GM19240 (cell line): ENCODE results near the gene SKP2.

Source experiments
- DNase-seq: peaks from one replicate; pipeline ENCODE4 v3.0.0; 2011; ENCODE audit warnings: low spot score; ENCODE audit not compliant: insufficient read length

SKP2 gene

GRCh38 chr5:36199620-36200019, 47.7 kb downstream of the SKP2 start:
- DNase-seq: no peak

DNA sequence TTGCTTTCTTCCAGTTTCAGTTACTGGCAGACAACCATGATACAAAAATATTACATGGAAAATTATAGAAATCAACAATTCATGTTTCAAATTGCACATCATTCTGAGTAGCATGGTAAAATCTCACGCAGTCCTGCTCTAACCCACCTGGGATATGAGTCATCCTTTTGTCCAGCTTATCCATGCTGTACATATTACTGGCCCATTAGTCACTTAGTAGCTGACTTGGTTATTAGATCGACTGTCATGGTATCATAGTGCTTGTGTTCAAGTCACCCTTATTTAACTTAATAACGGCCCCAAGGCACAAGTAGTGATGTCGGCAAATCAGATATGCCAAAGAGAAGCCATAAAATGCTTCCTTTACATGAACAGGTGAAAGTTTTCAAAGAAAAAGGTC, 48.6 kb downstream of the SKP2 start:
- DNase-seq: no peak

- DNase-seq: no peak
Measured at GRCh38 chr5:36202521-36202961, 50.6 kb downstream of the SKP2 start.

DNA sequence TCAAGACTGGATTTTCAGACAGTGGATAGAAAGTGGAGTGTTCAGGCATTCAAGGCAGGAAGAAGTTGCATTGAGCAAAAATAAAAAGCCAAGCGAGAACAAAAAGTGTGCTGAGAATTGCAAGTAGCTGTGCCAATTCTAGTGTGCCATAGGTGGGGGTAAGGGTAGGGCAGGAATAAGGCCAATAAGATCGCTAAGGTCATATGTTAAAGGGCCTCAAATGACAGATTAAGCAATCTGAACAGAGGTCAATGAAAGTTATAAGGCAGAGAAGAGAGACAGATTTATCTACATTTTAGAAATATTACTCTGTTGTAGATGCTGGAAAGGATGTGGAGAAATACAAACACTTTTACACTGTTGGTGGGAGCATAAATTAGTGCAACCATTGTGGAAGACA, 53.4 kb downstream of the SKP2 start:
- no peak for DNase-seq

- no peak for DNase-seq
Measured at GRCh38 chr5:36206913-36207312, 55.0 kb downstream of the SKP2 start.

GRCh38 chr5:36208786-36209185, 56.9 kb downstream of the SKP2 start:
- no peak for DNase-seq

DNA sequence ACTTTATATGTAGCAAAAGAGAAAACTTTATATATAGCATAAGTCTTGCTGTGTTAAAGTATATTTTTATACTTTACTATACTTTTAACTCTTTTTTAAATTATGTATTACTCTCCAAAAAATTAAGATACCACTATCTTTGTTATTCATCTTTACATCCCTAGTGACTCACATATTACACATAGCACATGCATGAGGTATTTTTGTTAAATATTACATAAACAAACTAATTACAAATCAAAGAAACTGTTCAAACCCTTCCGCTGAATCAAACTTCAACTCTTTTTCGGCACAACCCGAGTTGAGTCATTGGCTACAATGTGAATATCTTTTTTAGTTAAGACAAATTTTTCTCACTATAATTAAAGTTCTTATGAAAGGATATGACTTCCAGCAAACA, 57.8 kb downstream of the SKP2 start:
- DNase-seq: no peak

GRCh38 chr5:36214436-36214835, 62.5 kb downstream of the SKP2 start:
- no peak for DNase-seq

DNA sequence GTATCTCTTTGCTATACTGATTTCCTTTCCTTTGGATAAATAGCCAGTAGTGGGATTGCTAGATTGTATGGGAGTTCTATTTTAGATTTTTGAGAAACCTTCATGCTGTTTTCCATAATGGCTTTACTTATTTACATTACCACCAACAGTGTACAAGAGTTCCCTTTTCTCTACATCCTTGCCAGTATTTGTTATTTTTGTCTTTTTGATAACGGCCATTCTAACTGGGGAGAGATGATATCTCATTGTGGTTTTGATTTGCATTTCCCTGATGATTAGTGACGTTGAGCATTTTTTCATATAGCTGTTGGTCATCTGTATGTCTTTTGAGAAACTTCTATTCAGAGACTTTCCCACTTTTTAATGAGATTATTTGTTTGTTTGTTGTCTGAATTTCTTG, 64.0 kb downstream of the SKP2 start:
- no peak for DNase-seq

DNA sequence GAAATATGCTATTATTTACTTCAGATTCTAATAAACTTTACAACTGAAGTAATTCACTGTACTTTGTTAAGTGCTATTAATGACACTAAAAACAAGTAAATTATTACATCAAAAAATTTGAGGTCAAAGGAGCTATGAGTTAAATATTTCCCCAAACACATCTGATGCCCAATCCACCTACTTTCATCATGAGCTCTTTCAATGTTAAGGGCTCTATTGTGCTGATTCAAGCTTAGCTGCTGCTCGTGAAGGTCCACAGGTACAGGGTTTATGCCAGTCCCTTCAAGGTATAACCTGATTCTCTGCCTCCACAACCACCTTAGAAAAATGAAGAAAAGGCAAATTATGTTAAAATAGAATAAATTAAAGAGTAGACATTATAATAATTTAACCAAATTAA, 65.7 kb downstream of the SKP2 start:
- DNase-seq: no peak

GRCh38 chr5:36217988-36218387, 66.1 kb downstream of the SKP2 start:
- DNase-seq: no peak

- DNase-seq: no peak
Measured at GRCh38 chr5:36222620-36223019, 70.7 kb downstream of the SKP2 start.

- DNase-seq: no peak
Measured at GRCh38 chr5:36227046-36227445, 75.1 kb downstream of the SKP2 start.

GRCh38 chr5:36228505-36228904, 76.6 kb downstream of the SKP2 start:
- DNase-seq: no peak

DNA sequence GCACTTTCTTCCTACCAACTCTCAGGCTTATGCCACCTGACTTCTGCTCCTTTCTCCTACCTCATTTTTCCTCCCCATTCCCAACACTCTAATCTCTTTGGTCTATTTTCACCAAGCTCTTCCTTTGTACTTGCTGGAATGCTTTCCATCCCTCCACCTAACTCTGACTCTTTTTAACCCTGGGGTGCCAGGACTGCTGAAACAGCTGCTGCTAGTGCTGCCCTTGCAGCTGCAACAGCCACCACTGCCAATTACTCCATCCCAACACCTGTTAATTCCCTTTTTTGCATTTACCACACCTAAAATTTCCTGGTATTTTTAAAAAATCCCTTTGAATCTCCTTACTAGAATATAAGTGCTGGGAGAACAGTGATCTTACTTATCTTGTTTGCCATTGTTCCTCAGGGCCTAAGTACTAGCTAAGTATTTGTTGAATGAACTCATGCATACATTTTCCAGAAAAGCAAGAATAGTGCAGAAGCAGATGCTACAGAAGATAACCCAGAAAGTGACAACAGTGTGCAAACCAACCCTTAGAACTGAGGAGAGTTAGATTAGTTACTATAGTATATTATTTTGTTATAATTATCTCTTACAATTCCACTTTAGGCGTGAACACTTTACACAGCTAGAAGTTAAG, 78.4 kb downstream of the SKP2 start:
- no peak for DNase-seq

DNA sequence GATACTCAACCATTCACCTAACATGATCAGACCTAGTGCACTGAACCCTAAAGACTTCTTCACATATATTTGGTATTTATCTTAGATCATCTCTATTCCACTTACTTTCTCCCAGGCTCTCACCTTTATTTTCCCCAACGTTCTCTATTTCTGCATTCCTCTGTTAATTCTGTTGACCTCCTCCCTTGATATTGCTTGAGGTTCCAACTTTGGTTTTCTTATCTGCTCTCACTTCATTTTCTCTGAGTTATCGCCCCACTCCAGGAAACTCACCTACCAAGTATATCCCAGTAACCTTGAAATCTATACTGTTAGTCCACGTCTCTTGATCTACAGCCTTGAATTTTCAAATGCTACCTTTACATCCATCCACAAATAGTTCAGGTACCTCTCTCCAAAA, 80.6 kb downstream of the SKP2 start:
- no peak for DNase-seq
